Breast epithelium (tissue), 3 donors: Measurements from ENCODE around the gene CCDC70.

Experiments
- CTCF ChIP-seq, 3 donors: fragments of 450-650 bp; IDR thresholded peaks; one replicate each; pipeline ENCODE4 v1.5.1; 2016 to 2017; ENCODE audit warnings: antibody characterized with exemption in 3 of 3, mild to moderate bottlenecking in 3 of 3, moderate library complexity in 3 of 3
- POLR2A ChIP-seq: fragments of 450-650 bp; IDR thresholded peaks from one replicate; pipeline ENCODE4 v1.6.1; 2016; ENCODE audit warnings: antibody characterized with exemption, mild to moderate bottlenecking, moderate library complexity
- POLR2AphosphoS5 ChIP-seq, 3 donors: sonication (generic); formaldehyde crosslinking; IDR thresholded peaks; one replicate each; pipeline ENCODE4 v1.6.1; 2017; ENCODE audit warnings: antibody characterized with exemption in 3 of 3

GRCh38 chr13:51912511-51913225 lies 50.9 kb downstream of the CCDC70 start:
- TF ChIP-seq CTCF (IDR thresholded peaks at IDR 0.05) (no peak), POLR2A (no peak), POLR2AphosphoS5 (IDR thresholded peaks at IDR 0.05) (no peak)
